ENCODE measurements around the gene ALKBH6.
"Not testable (repeated sequence)": the region's sequence is repeated elsewhere in the genome, so short reads cannot be mapped to it uniquely, and the experiment has no call there.

ALKBH6 gene

GRCh38 chr19:36014012-36014924, at the start of gene ALKBH6:
TSS of gene ALKBH6 (minus strand) at chr19:36014213. CDS start at chr19:36013397, 816 bp downstream.
- DNase-seq (ENCODE audit: low read depth), result peak; percentile 100

GRCh38 chr19:36061367-36061766, 47.4 kb upstream of the ALKBH6 start:
- no peak for DNase-seq (ENCODE audit: low read depth)

- no peak for DNase-seq (ENCODE audit: low read depth)
These were observed 46.4 kb upstream of the ALKBH6 start for GRCh38 chr19:36060430-36060829.

GRCh38 chr19:36059180-36059910, 45.3 kb upstream of the ALKBH6 start:
- no peak for DNase-seq (ENCODE audit: low read depth)

- DNase-seq (ENCODE audit: low read depth), result no peak
These were observed 44.6 kb upstream of the ALKBH6 start for GRCh38 chr19:36058481-36059179.

- DNase-seq (ENCODE audit: low read depth), result peak; percentile 72
These were observed 41.0 kb upstream of the ALKBH6 start, which contains the start of gene WDR62 for GRCh38 chr19:36054733-36055686. TSS of gene WDR62 (plus strand) at chr19:36054897. CDS start at chr19:36054972, 75 bp downstream.

- DNase-seq (ENCODE audit: low read depth), result peak; percentile 100
These were observed 40.2 kb upstream of the ALKBH6 start, which contains the start of gene THAP8 for GRCh38 chr19:36054119-36054732. TSS of gene THAP8 (minus strand) at chr19:36054285. CDS start at chr19:36054217, 68 bp downstream.

- no peak for DNase-seq (ENCODE audit: low read depth)
These were observed 37.6 kb upstream of the ALKBH6 start for GRCh38 chr19:36051637-36052036.

GRCh38 chr19:36051236-36051635, 37.2 kb upstream of the ALKBH6 start:
- no peak for DNase-seq (ENCODE audit: low read depth)

GRCh38 chr19:36049080-36049698, 35.2 kb upstream of the ALKBH6 start:
- DNase-seq (ENCODE audit: low read depth), result no peak

- no peak for DNase-seq (ENCODE audit: low read depth)
These were observed 33.8 kb upstream of the ALKBH6 start for GRCh38 chr19:36047835-36048234.

GRCh38 chr19:36046443-36047050, 32.5 kb upstream of the ALKBH6 start:
- DNase-seq (ENCODE audit: low read depth), result no peak

- no peak for DNase-seq (ENCODE audit: low read depth)
These were observed 29.9 kb upstream of the ALKBH6 start for GRCh38 chr19:36043952-36044351.

- peak; percentile 85 for DNase-seq (ENCODE audit: low read depth)
These were observed 27.8 kb upstream of the ALKBH6 start for GRCh38 chr19:36041831-36042230.

GRCh38 chr19:36041092-36041491, 27.1 kb upstream of the ALKBH6 start:
- DNase-seq (ENCODE audit: low read depth), result not testable (repeated sequence)

GRCh38 chr19:36040495-36040894, 26.5 kb upstream of the ALKBH6 start:
- no peak for DNase-seq (ENCODE audit: low read depth)

GRCh38 chr19:36032251-36033104, 18.5 kb upstream of the ALKBH6 start, which contains the start of gene CLIP3:
TSS of gene CLIP3 (minus strand) at chr19:36032873. CDS start at chr19:36032357, 516 bp downstream.
- no peak for DNase-seq (ENCODE audit: low read depth)

- no peak for DNase-seq (ENCODE audit: low read depth)
These were observed 17.3 kb upstream of the ALKBH6 start for GRCh38 chr19:36031308-36031707.

Measured in HS-27A (cell line).